Measurements from ENCODE around the gene STAT3. TPM values are rescaled to one million over a fixed set of nuclear protein-coding genes. Genes with fewer than 3 reads are reported as not detected.
A peak's percentile ranks its signal among the peaks of the same experiment; 100 is the strongest.
"Not testable (repeated sequence)": the region's sequence is repeated elsewhere in the genome, so short reads cannot be mapped to it uniquely, and the experiment has no call there.

The STAT3 gene
- polyA plus RNA-seq, 6 donors from 2014 or later, result 89.8 to 112 (median 101) TPM

DNA sequence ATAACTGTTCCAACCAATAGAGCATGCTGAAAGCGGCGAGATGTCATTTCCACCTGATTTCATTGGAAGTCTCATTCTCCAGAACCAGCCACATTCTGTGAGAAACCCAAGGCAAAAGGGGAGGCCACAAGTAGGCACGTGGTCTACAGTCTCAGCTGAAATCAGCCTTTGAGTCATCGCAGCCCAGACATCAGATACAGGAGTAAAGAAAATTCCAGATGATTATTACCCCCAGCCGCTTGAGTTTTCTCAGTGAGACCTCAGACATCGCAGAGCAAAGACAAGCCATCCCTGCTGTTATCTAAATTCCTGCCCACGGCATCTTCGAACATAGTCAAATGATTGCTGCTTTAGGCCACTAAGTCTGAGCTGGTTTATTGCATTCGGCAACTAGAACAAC is 23.1 kb downstream of the STAT3 start:
- Mint-ChIP-seq H3K4me1 (peaks cover 42 to 61% (median 55%) of the 10 kb centered on the region in 3 donors), H3K27me3 (no peaks in the 10 kb centered on the region), H3K4me3 (no peak overlapping the region), H3K27ac (peak overlapping the region in 4 of 6 donors; percentile 8 to 60 (median 34)), H3K9me3 (no peaks in the 10 kb centered on the region), H3K36me3 (no peaks in the 10 kb centered on the region)
- DNase-seq, result no peak
- no peak for ATAC-seq (ENCODE audit: low read depth in 2 of 2)

DNA sequence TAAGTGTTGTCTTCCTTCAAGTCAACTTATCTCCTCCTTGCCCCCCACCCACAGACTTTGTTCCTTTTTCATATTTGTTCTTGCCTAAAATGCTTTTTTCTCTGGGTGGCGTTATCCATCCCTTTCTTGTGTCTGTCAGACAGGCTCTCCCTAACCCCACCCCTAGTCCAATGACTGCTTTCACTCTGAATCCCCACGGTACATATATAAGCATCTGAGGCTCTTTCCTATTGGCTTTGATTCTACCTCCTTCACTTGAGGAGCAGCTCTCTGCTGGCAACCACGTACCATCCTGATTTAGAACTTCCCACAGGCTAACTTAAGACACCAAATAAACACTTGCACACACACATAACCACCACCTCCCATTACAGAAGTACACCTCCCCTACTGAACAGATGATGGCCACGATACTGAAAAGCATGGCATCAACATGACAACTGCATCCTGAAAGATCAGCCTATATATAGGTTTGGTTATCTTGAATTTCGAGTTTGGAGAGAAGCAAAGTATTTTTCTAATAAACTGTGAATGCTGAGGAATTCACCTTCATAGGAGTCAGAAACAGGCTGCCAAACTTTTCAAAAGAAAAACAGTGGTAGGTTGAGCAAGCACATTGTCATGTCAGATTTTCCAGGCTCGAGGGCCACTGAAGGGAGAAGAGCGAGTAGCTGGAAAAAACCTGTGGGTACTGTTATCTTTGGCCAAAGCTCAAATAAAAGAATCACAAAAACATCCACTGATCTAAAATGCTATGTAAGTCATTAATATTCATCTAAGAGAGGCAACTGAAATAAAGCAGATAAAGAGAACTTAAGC is 24.3 kb downstream of the STAT3 start:
- Mint-ChIP-seq H3K4me1 (peaks cover 47 to 64% (median 60%) of the 10 kb centered on the region in 3 donors), H3K27me3 (no peaks in the 10 kb centered on the region), H3K4me3 (peak overlapping the region in 2 of 8 donors; percentile 25 to 64), H3K36me3 (no peaks in the 10 kb centered on the region), H3K27ac (peak overlapping the region in 5 of 6 donors; percentile 16 to 74 (median 45)), H3K9me3 (no peaks in the 10 kb centered on the region)
- DNase-seq, result no peak
- ATAC-seq (ENCODE audit: low read depth in 2 of 2), result no peak

DNA sequence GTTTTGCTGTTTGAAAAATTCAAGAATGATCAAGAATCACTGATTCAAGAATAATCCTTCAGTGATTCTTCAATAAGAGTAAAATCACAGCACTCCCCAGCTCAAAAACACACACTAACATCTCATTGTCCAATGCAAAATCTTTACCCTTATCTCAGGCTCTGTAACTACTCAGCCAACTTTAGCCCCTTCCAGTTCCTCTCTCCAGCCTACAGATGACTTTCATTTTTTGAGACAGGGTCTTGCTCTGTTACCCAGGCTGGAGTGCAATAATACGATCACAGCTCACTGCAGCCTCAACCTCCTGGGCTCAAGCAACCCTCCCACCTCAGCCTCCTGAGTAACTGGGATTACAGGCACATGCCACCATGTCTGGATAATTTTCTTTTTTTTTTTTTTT is 25.0 kb downstream of the STAT3 start:
- ATAC-seq (ENCODE audit: low read depth in 2 of 2) (peak in 1 of 2 donors; percentile 55), DNase-seq (no peak)
- H3K4me3 Mint-ChIP-seq, result no peak overlapping the region
- H3K36me3 Mint-ChIP-seq, result no peaks in the 10 kb centered on the region
- H3K4me1 Mint-ChIP-seq, result peaks cover 53 to 69% (median 62%) of the 10 kb centered on the region in 3 donors
- H3K27me3 Mint-ChIP-seq, result no peaks in the 10 kb centered on the region
- H3K27ac Mint-ChIP-seq, result peak overlapping the region in 4 of 6 donors; percentile 37 to 71 (median 48)
- H3K9me3 Mint-ChIP-seq, result no peaks in the 10 kb centered on the region

DNA sequence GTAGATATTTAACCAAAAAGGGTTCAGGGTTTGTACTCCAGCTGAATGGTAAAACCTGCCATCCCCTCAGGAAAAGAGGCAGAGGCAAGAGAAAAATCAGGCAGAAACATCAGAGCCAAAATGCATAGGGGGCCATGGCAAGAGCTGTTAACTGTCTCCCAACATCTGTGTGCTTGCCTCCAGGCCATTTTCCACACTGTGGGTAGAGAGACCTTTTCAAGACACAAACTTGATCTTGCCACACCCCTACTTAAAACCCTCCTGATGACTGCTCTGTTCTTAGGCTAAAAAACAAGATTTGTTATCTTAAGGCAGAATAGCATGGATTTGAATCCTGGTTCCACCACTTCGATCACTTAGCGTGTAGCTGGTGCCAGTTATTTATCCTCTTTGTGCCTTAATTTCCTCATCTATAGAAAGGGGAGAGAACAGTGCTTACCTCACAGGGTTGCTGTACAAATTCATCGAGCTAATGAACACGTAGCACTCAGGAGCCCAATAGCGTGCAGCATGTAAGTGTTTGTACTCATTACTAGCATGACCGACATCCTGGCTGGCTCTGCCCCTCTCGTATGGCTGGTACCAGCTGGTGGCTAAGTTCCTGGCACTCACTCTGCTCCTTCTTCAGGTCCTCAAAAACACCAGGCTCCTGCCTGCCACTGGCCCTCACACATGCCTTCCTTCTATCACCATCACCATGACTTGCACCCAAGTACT is 25.8 kb downstream of the STAT3 start:
- Mint-ChIP-seq H3K4me3 (peak overlapping the region in 2 of 8 donors; percentile 3 to 44), H3K36me3 (no peaks in the 10 kb centered on the region), H3K27ac (peak overlapping the region in 2 of 6 donors; percentile 10 to 37), H3K9me3 (no peaks in the 10 kb centered on the region), H3K4me1 (peaks cover 50 to 66% (median 59%) of the 10 kb centered on the region in 3 donors), H3K27me3 (no peaks in the 10 kb centered on the region)
- DNase-seq (no peak), ATAC-seq (ENCODE audit: low read depth in 2 of 2) (no peak)

DNA sequence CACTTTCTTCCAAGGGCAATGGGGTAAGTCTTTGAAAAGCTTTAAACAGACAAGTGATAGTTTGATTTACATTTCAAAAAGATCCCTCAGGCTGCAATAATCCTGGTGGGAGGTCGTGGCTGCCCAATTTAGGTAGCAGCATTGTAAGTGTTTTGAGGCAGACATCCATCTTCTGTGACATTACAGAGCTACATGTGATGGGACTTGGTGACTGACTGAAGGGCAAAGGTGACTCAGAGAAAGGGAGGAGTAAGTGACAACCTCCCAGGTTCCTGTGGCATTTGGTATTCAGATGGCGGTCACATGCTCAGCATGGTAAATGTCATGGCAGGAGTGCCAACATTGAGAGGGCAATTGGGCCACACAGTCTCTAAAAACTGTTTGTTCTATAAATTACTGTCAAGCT is 26.5 kb downstream of the STAT3 start:
- ATAC-seq (ENCODE audit: low read depth in 2 of 2) (no peak), DNase-seq (no peak)
- Mint-ChIP-seq H3K4me1 (peaks cover 47 to 64% (median 53%) of the 10 kb centered on the region in 3 donors), H3K9me3 (no peaks in the 10 kb centered on the region), H3K27me3 (no peaks in the 10 kb centered on the region), H3K27ac (no peak overlapping the region), H3K4me3 (no peak overlapping the region), H3K36me3 (no peaks in the 10 kb centered on the region)

DNA sequence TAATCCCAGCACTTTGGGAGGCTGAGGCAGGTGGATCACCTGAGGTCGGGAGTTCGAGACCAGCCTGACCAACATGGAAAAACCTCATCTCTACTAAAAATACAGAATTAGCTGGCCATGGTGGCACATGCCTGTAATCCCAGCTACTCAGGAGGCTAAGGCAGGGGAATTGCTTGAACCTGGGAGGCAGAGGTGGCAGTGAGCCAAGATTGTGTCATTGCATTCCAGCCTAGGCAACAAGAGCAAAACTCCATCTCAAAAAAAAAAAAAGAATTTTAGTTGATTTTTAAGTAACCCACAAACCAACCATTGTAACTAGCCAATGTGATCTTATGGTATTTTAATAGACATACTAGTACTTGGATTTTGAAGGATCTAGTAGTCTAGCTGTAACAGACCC is 27.9 kb downstream of the STAT3 start:
- H3K27me3 Mint-ChIP-seq, result not testable (repeated sequence)
- Mint-ChIP-seq H3K4me3 (peak overlapping the region in 1 of 8 donors; percentile 52), H3K4me1 (peaks cover 44 to 66% (median 46%) of the 10 kb centered on the region in 3 donors)

DNA sequence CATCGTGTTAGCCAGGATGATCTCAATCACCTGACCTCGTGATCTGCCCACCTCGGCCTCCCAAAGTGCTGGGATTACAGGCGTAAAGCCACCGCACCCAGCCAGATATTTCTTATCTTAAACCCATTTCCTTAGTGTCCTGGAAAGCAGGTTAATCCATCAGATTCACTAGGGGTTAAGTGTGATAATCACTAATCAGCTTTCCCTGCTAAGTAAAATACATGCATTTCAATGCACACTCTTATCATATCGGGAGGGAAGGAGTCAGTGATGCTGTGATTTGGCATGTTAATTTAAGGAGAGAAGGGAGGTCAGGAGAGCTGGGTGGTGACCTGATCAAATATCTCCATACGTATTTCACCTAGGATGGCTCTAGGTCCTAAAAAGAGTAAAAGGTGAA is 29.1 kb downstream of the STAT3 start:
- peak overlapping the region in 2 of 6 donors; percentile 38 to 90 for H3K27ac Mint-ChIP-seq
- peaks cover 38 to 60% (median 47%) of the 10 kb centered on the region in 3 donors for H3K4me1 Mint-ChIP-seq
- H3K27me3 Mint-ChIP-seq, result no peaks in the 10 kb centered on the region

More for the DNA sequence above, 27.9 kb downstream of the STAT3 start:
- ATAC-seq (ENCODE audit: low read depth in 2 of 2); H3K36me3 Mint-ChIP-seq; H3K9me3 Mint-ChIP-seq; DNase-seq; H3K27ac Mint-ChIP-seq: not testable (repeated sequence)

DNA sequence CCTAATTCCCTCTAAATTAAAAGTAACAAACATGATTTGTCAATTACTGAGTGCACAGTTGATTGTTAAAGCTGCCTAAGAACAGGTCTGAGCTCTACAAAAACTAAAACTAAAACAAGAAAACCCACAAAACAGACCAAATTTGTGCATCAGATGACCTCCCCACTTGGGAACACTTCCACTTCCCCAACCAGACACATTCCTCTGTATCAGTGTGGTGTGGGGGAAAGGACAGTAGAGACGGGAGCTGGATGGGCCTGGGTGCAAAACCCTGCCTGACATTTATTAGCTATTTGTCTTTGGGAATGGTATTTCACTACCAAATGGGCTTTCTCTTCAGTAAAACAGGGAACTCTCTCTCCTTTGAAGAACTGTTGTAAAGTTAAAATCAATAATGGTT is 29.8 kb downstream of the STAT3 start:
- Mint-ChIP-seq H3K4me3 (peak overlapping the region in 1 of 8 donors; percentile 2), H3K36me3 (no peaks in the 10 kb centered on the region), H3K27ac (peak overlapping the region in 2 of 6 donors; percentile 56 to 66), H3K4me1 (peaks cover 36 to 58% (median 45%) of the 10 kb centered on the region in 3 donors), H3K27me3 (no peaks in the 10 kb centered on the region), H3K9me3 (no peaks in the 10 kb centered on the region)
- DNase-seq (no peak), ATAC-seq (ENCODE audit: low read depth in 2 of 2) (no peak)

More for the DNA sequence above, 29.1 kb downstream of the STAT3 start:
- H3K4me3 Mint-ChIP-seq, result no peak overlapping the region
- H3K9me3 Mint-ChIP-seq, result no peaks in the 10 kb centered on the region
- DNase-seq (no peak), ATAC-seq (ENCODE audit: low read depth in 2 of 2) (no peak)
- H3K36me3 Mint-ChIP-seq, result no peaks in the 10 kb centered on the region

DNA sequence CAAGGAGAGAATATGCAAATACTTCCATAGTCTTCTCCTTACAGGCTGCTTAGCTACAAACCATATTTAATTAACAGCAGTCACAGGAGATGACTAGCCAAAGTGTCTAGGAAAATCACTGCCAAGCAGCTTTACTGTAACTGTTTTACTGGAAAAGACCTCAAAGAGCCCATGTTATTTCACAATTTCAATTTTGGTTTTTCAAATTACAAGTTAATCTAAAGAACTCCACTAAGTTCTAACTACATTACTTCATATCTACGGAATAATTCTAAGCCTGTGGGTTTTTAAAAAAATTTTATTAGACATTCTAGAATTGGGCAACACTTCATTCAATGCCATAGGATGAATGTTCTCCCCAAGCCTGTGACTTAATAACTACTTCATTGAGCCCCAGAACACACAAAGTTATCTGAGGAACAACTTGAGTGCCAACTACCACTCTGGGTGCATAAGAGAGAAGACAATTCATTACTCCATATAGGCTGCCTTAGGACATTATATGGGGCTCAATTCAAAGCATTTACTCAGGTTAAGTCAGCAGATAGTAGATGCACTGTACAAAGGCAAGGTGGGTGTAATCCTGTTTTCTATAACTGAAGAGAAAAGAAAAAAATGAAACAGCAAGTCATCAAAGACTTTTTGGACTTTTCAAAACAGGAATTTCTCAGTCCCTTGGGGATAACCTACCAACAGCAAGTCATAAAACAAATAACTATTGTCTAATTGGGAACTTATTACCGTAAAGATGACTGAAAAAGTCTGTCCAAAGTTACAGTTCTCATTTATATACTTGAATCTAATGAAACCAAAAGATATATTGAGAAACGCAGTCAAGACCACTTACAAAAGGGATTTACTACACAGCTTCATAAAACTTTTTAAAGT is 33.0 kb downstream of the STAT3 start:
- ATAC-seq (ENCODE audit: low read depth in 2 of 2), result no peak
- Mint-ChIP-seq H3K4me3 (no peak overlapping the region), H3K9me3 (no peaks in the 10 kb centered on the region), H3K4me1 (peaks cover 19 to 33% (median 28%) of the 10 kb centered on the region in 3 donors), H3K27me3 (no peaks in the 10 kb centered on the region), H3K36me3 (no peaks in the 10 kb centered on the region), H3K27ac (peak overlapping the region in 1 of 6 donors; percentile 48)
- DNase-seq, result no peak

DNA sequence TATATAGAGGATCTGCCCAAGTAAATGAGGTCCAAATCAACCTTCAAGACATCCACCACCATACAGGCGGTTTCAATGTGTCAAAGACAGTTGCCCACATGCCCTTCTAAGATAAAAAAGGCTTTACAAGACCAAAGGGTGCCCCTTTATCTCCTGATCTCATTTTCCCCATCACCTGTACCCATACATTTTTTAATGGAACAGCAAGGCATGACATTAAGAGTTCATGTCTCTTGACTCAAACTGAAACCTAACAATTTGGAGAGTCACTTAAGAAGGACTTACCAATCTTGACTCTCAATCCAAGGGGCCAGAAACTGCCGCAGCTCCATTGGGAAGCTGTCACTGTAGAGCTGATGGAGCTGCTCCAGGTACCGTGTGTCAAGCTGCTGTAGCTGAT is 40.1 kb downstream of the STAT3 start:
- Mint-ChIP-seq H3K4me1 (peaks cover 8 to 13% (median 9%) of the 10 kb centered on the region in 3 donors), H3K9me3 (no peaks in the 10 kb centered on the region), H3K36me3 (peaks cover 7 to 17% of the 10 kb centered on the region in 2 donors), H3K4me3 (no peak overlapping the region), H3K27me3 (no peaks in the 10 kb centered on the region), H3K27ac (peak overlapping the region in 3 of 6 donors; percentile 11 to 53 (median 15))
- ATAC-seq (ENCODE audit: low read depth in 2 of 2), result no peak
- DNase-seq, result no peak

DNA sequence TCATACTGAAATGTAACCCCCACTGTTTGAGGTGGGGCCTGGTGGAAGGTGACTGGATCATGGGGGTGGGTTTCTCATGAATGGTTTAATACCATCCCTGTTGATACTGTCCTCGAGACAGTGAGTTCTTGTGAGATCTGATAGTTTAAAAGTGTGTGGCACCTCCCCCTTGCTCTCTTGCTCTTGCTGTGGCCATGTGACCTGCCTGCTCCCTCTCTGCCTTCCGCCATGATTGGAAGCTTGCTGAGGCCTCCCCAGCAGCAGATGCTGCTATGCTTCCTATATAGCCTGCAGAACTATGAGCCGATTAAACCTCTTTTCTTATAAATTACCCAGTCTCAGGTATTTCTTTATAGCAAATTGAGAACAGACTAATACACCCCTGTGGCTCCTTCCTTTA is 40.6 kb downstream of the STAT3 start:
- H3K4me3 Mint-ChIP-seq, result no peak overlapping the region
- H3K9me3 Mint-ChIP-seq, result no peaks in the 10 kb centered on the region
- ATAC-seq (ENCODE audit: low read depth in 2 of 2) (no peak), DNase-seq (no peak)
- peak overlapping the region in 3 of 6 donors; percentile 4 to 45 (median 33) for H3K27ac Mint-ChIP-seq
- H3K27me3 Mint-ChIP-seq, result no peaks in the 10 kb centered on the region
- H3K4me1 Mint-ChIP-seq, result peaks cover 9 to 13% (median 9%) of the 10 kb centered on the region in 3 donors
- H3K36me3 Mint-ChIP-seq, result peaks cover 7 to 19% of the 10 kb centered on the region in 2 donors

DNA sequence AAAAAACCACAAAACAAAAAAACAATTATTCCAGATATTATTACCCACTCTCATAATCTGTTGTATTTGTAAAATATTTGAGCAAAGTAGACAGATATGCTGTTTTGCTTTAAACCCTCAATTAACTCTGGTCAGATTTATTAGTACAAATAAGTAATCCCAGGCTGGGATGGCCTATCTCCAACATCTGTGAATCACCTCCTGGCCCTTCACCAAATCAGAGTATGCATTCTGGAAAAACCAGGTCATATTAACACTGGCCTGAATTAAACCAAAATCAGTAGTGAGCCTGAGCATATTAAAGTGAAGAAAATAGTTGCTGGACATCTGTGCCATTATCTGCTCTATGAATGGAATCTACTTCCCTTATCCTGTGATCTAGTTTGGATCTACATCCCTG is 41.0 kb downstream of the STAT3 start:
- Mint-ChIP-seq H3K4me1 (peaks cover 9 to 13% (median 12%) of the 10 kb centered on the region in 3 donors), H3K4me3 (no peak overlapping the region), H3K9me3 (no peaks in the 10 kb centered on the region), H3K36me3 (peaks cover 7 to 22% of the 10 kb centered on the region in 2 donors), H3K27me3 (no peaks in the 10 kb centered on the region), H3K27ac (peak overlapping the region in 1 of 6 donors; percentile 45)
- DNase-seq, result no peak
- no peak for ATAC-seq (ENCODE audit: low read depth in 2 of 2)

DNA sequence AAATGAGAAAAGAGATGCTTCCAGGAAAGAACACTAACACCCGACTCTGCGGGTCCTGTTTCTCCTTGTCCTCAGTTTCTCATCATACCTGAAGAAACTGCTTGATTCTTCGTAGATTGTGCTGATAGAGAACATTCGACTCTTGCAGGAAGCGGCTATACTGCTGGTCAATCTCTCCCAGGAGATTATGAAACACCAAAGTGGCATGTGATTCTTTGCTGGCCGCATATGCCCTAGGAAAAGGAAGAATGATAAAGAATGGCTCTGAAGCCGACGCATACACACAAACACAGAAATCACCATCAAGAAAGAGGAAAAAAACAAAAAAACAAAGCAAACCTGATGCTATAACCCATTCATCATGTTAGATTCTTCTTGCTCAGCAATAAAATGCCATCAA is 41.8 kb downstream of the STAT3 start:
- DNase-seq, result no peak
- no peaks in the 10 kb centered on the region for H3K27me3 Mint-ChIP-seq
- no peak overlapping the region for H3K4me3 Mint-ChIP-seq
- no peak for ATAC-seq (ENCODE audit: low read depth in 2 of 2)
- peaks cover 9 to 22% of the 10 kb centered on the region in 2 donors for H3K36me3 Mint-ChIP-seq
- peaks cover 9 to 14% (median 12%) of the 10 kb centered on the region in 3 donors for H3K4me1 Mint-ChIP-seq
- H3K9me3 Mint-ChIP-seq, result no peaks in the 10 kb centered on the region
- peak overlapping the region in 1 of 6 donors; percentile 16 for H3K27ac Mint-ChIP-seq
